DOHH2 (cell line): Measurements from ENCODE around the gene CCDC102A.

ENCODE experiments used
- H3F3A ChIP-seq: fragments of 200-600 bp; sonication (generic), shearing (Covaris generic); 2 replicates; pipeline ENCODE4 v1.6.0; 2016; ENCODE audit warnings: antibody characterized with exemption, mild to moderate bottlenecking; ENCODE audit not compliant: control insufficient read depth, insufficient read depth
- H3K27ac ChIP-seq: fragments of 200-600 bp; sonication (generic); 2 replicates; pipeline ENCODE4 v1.5.1; 2014; ENCODE audit warnings: low read depth, mild to moderate bottlenecking, low read length, moderate library complexity
- H3K27me3 ChIP-seq: fragments of 200-600 bp; sonication (generic); 2 replicates; pipeline ENCODE4 v1.6.1; 2014; ENCODE audit warnings: mild to moderate bottlenecking, low read length, mixed read lengths; ENCODE audit not compliant: control insufficient read depth
- H3K36me3 ChIP-seq: fragments of 200-600 bp; sonication (generic); 2 replicates; pipeline ENCODE4 v1.6.1; 2014; ENCODE audit warnings: mild to moderate bottlenecking, low read length, moderate library complexity, mixed read lengths; ENCODE audit not compliant: control insufficient read depth
- H3K4me1 ChIP-seq: fragments of 200-600 bp; sonication (generic); 2 replicates; pipeline ENCODE4 v1.6.1; 2014; ENCODE audit warnings: mild to moderate bottlenecking, low read length, mixed read lengths; ENCODE audit not compliant: control insufficient read depth
- H3K4me2 ChIP-seq: fragments of 200-600 bp; sonication (generic); 2 replicates; pipeline ENCODE4 v1.6.0; 2014; ENCODE audit warnings: mild to moderate bottlenecking, low read length, moderate library complexity
- H3K4me3 ChIP-seq: fragments of 200-600 bp; sonication (generic); 2 replicates; pipeline ENCODE4 v1.5.1; 2014; ENCODE audit warnings: mild to moderate bottlenecking, low read length, mixed read lengths
- H3K79me2 ChIP-seq: fragments of 200-600 bp; sonication (generic); 2 replicates; pipeline ENCODE4 v1.6.1; 2014; ENCODE audit warnings: mild to moderate bottlenecking, low read length, mixed read lengths; ENCODE audit not compliant: control insufficient read depth
- H3K9me2 ChIP-seq: fragments of 200-600 bp; sonication (generic); replicated peaks from 2 replicates; pipeline ENCODE4 v1.6.1; 2014; ENCODE audit warnings: mild to moderate bottlenecking, low read length, mixed read lengths; ENCODE audit not compliant: control insufficient read depth
- H3K9me3 ChIP-seq: fragments of 200-600 bp; sonication (generic); 2 replicates; pipeline ENCODE4 v1.6.1; 2014; ENCODE audit warnings: antibody characterized with exemption, low read length, mixed read lengths; ENCODE audit not compliant: control insufficient read depth, insufficient read depth
- H4K20me1 ChIP-seq: fragments of 200-600 bp; sonication (generic); 2 replicates; pipeline ENCODE4 v1.6.0; 2014; ENCODE audit warnings: low read depth, mild to moderate bottlenecking, antibody characterized with exemption, low read length, moderate library complexity; ENCODE audit not compliant: control insufficient read depth, insufficient read depth
- CTCF ChIP-seq: fragments of 200-600 bp; sonication (generic); IDR thresholded peaks from one replicate; pipeline ENCODE4 v1.5.1; 2014; ENCODE audit warnings: antibody characterized with exemption, mild to moderate bottlenecking, low read depth, low read length; ENCODE audit not compliant: poor library complexity, severe bottlenecking
- EZH2phosphoT487 ChIP-seq: fragments of 200-600 bp; sonication (generic); IDR thresholded peaks from 2 replicates; pipeline ENCODE4 v1.6.1; 2017; ENCODE audit warnings: borderline replicate concordance, mild to moderate bottlenecking, antibody characterized with exemption, low read length, moderate library complexity, mixed read lengths

CCDC102A gene

GRCh38 chr16:57539072-57539796, 2.9 kb upstream of the CCDC102A start:
- H4K20me1 ChIP-seq: no peaks in the 10 kb centered on the region; the same call in 1 of the 2 replicates
- H3K27ac ChIP-seq: peak overlapping the region; percentile 93
- H3K4me3 ChIP-seq: peak overlapping the region; percentile 77
- H3F3A ChIP-seq: peaks cover 33% of the 10 kb centered on the region
- no peaks in the 10 kb centered on the region for H3K27me3 ChIP-seq
- H3K4me1 ChIP-seq: peaks cover 92% of the 10 kb centered on the region
- no peaks in the 10 kb centered on the region for H3K9me3 ChIP-seq
- no peaks in the 10 kb centered on the region for H3K36me3 ChIP-seq
- H3K9me2 ChIP-seq: no peaks in the 10 kb centered on the region
- TF ChIP-seq CTCF: no peak
- TF ChIP-seq EZH2phosphoT487: no peak
- H3K79me2 ChIP-seq: no peaks in the 10 kb centered on the region; the same call in 1 of the 2 replicates
- H3K4me2 ChIP-seq: peak overlapping the region; percentile 99

GRCh38 chr16:57538235-57538721, 1.9 kb upstream of the CCDC102A start:
- H3K27me3 ChIP-seq: no peaks in the 10 kb centered on the region
- no peaks in the 10 kb centered on the region; the same call in 1 of the 2 replicates for H4K20me1 ChIP-seq
- H3K4me2 ChIP-seq: peak overlapping the region; percentile 99
- no peaks in the 10 kb centered on the region for H3K9me2 ChIP-seq
- H3K79me2 ChIP-seq: no peaks in the 10 kb centered on the region; the same call in 1 of the 2 replicates
- H3K9me3 ChIP-seq: no peaks in the 10 kb centered on the region
- TF ChIP-seq CTCF (no peak), EZH2phosphoT487 (no peak)
- peaks cover 91% of the 10 kb centered on the region for H3K4me1 ChIP-seq
- peak overlapping the region; percentile 77 for H3K4me3 ChIP-seq
- H3K27ac ChIP-seq: peak overlapping the region; percentile 93
- H3F3A ChIP-seq: peaks cover 33% of the 10 kb centered on the region
- no peaks in the 10 kb centered on the region for H3K36me3 ChIP-seq

GRCh38 chr16:57537581-57538234, 1.3 kb upstream of the CCDC102A start:
- Histone ChIP-seq H3K27ac (peak overlapping the region; percentile 93), H3K27me3 (no peaks in the 10 kb centered on the region), H3K4me1 (peaks cover 91% of the 10 kb centered on the region), H3K36me3 (no peaks in the 10 kb centered on the region), H3K4me3 (peak overlapping the region; percentile 77), H3K4me2 (peak overlapping the region; percentile 99), H3K9me2 (no peaks in the 10 kb centered on the region), H3K9me3 (no peaks in the 10 kb centered on the region), H3K79me2 (no peaks in the 10 kb centered on the region), H4K20me1 (no peaks in the 10 kb centered on the region; the same call in 1 of the 2 replicates), H3F3A (peaks cover 32% of the 10 kb centered on the region)
- TF ChIP-seq EZH2phosphoT487 (no peak), CTCF (no peak)
